Skeletal muscle satellite cell (primary cell): ENCODE measurements around the gene CLPTM1L.
"Not testable (repeated sequence)": the region's sequence is repeated elsewhere in the genome, so short reads cannot be mapped to it uniquely, and the experiment has no call there.

Experiments
- H3K27me3 ChIP-seq: 2 replicates; pipeline ENCODE4 v1.7.0; 2013; ENCODE audit warnings: low read length; ENCODE audit not compliant: control insufficient read depth, insufficient read depth
- H3K36me3 ChIP-seq: 2 replicates; pipeline ENCODE4 v1.7.0; 2013; ENCODE audit warnings: mild to moderate bottlenecking, control low read depth, low read length; ENCODE audit not compliant: insufficient read depth
- H3K4me1 ChIP-seq: 2 replicates; pipeline ENCODE4 v1.7.0; 2013; ENCODE audit warnings: low read length; ENCODE audit not compliant: control insufficient read depth, insufficient read depth
- H3K4me2 ChIP-seq: 2 replicates; pipeline ENCODE4 v1.7.0; 2013; ENCODE audit warnings: mild to moderate bottlenecking, low read length
- H3K4me3 ChIP-seq: 2 replicates; pipeline ENCODE4 v1.7.0; 2013; ENCODE audit warnings: low read length
- H3K9ac ChIP-seq: 2 replicates; pipeline ENCODE4 v1.7.0; 2013; ENCODE audit warnings: mild to moderate bottlenecking, low read depth, low read length, moderate library complexity
- H3K9me3 ChIP-seq: replicated peaks from 2 replicates; pipeline ENCODE4 v1.7.0; 2013; ENCODE audit warnings: mild to moderate bottlenecking, control low read depth, low read length

CLPTM1L gene

DNA sequence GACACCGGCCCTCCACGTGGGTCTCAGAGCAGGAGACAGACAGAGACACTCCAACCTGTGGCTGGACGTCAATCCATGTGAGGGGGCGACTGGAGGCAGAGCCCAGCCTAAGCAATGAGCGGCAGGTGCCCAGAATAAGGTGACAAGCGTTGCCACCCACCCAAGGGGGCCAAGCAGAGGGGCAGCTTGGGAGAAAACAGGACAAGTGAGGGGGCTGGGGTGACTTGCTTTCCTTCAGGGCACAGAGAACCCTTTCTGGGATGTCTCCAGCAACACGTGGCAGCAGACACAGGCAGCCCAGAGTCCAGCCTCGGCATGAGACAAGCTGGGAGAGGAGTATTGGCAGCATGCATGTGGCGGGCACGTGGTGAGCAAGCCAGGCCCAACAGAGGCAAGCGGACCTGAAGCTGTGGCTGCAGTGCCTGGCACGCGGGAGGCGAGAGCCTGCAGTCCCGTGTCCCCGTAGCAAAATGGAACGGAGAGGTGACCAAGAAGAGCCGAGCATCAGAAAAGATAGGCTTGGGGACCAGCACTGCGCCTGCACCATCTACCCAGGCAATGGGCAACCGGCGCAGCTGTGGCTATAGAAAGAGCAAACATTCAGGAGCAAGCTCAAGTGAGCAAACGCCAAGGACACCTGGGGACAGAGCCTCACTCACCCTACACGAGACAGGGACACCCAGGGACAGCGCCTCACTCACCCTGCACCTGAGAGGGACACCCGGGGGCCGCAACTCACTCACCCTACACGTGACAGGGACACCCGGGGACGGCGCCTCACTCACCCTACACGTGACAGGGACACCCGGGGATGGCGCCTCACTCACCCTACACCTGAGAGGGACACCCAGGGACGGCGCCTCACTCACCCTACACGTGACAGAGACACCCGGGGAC lies 56.2 kb downstream of the CLPTM1L start:
- no peaks in the 10 kb centered on the region for H3K4me1 ChIP-seq
- no peak overlapping the region for H3K9ac ChIP-seq
- no peaks in the 10 kb centered on the region for H3K27me3 ChIP-seq
- no peaks in the 10 kb centered on the region for H3K36me3 ChIP-seq
- H3K4me2 ChIP-seq = no peak overlapping the region
- H3K4me3 ChIP-seq = no peak overlapping the region
- H3K9me3 ChIP-seq = no peaks in the 10 kb centered on the region

DNA sequence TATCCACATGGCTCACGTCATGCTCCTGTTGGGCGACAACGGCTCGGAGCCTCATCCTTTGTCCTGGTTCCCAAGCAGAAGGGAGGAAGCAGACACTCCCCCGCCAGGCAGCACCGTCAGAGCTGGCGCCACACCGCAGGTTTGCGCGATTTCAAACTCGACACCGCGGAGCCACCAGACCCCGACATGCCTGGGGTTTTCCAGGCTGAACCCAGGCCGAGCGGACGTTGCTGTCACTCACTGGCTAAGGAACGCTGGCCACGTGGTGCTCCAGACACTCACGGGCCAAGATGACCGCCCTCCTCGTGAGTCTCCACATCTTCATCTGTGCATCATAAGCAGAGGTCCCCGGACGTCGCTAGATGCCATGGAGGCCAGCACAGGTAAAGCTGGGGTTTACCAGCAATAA lies 59.0 kb downstream of the CLPTM1L start:
- Histone ChIP-seq H3K27me3 (no peaks in the 10 kb centered on the region), H3K9me3 (no peaks in the 10 kb centered on the region), H3K4me3 (no peak overlapping the region), H3K9ac (no peak overlapping the region), H3K4me1 (no peaks in the 10 kb centered on the region), H3K36me3 (no peaks in the 10 kb centered on the region), H3K4me2 (no peak overlapping the region)

DNA sequence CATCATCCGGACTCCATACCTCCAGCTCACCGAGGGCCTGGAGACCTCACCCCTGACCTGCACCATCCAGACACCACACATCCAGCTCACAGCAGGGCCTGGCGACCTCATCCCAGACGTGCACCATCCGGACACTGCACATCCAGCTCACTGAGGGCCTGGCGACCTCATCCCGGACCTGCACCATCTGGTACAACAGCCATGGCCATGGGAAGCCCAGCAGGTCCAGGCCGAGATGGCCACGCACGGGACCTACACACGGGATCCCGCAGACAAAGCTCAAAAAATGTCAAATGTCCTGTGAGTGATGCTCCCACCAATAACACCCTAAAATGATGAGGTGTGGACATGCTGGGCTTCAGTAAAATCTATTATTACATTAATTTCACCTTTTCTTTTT lies 59.8 kb downstream of the CLPTM1L start:
- Histone ChIP-seq H3K9me3 (no peaks in the 10 kb centered on the region), H3K27me3 (no peaks in the 10 kb centered on the region), H3K4me3 (no peak overlapping the region), H3K9ac (no peak overlapping the region), H3K36me3 (no peaks in the 10 kb centered on the region), H3K4me1 (no peaks in the 10 kb centered on the region), H3K4me2 (no peak overlapping the region)

DNA sequence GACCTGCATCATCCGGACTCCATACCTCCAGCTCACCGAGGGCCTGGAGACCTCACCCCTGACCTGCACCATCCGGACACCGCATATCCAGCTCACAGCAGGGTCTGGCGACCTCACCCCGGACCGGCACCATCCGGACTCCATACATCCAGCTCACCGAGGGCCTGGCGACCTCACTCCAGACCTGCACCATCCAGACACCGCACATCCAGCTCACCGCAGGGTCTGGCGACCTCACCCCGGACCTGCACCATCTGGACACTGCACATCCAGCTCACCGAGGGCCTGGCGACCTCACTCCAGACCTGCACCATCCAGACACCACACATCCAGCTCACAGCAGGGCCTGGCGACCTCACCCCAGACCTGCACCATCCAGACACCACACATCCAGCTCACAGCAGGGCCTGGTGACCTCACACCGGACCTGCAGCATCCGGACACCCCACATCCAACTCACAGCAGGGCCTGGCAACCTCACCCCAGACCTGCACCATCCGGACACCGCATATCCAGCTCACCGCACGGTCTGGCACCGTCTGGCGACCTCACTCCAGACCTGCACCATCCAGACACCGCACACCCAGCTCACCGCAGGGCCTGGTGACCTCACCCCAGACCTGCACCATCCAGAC lies 60.4 kb downstream of the CLPTM1L start:
- H3K4me2 ChIP-seq, H3K9me3 ChIP-seq, H3K4me1 ChIP-seq, H3K27me3 ChIP-seq, H3K4me3 ChIP-seq, H3K36me3 ChIP-seq, H3K9ac ChIP-seq: not testable (repeated sequence)

DNA sequence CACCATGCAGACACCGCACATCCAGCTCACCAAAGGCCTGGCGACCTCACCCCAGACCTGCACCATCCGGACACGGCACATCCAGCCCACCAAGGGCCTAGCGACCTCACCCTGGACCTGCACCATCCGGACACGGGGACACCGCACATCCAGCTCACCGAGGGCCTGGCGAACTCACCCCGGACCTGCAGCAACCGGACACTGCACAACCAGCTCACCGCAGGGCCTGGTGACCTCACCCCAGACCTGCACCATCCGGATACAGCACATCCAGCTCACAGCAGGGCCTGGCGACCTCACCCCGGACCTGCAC lies 61.2 kb downstream of the CLPTM1L start:
- H3K9me3 ChIP-seq, H3K9ac ChIP-seq, H3K36me3 ChIP-seq, H3K4me1 ChIP-seq, H3K4me3 ChIP-seq, H3K27me3 ChIP-seq, H3K4me2 ChIP-seq: not testable (repeated sequence)

DNA sequence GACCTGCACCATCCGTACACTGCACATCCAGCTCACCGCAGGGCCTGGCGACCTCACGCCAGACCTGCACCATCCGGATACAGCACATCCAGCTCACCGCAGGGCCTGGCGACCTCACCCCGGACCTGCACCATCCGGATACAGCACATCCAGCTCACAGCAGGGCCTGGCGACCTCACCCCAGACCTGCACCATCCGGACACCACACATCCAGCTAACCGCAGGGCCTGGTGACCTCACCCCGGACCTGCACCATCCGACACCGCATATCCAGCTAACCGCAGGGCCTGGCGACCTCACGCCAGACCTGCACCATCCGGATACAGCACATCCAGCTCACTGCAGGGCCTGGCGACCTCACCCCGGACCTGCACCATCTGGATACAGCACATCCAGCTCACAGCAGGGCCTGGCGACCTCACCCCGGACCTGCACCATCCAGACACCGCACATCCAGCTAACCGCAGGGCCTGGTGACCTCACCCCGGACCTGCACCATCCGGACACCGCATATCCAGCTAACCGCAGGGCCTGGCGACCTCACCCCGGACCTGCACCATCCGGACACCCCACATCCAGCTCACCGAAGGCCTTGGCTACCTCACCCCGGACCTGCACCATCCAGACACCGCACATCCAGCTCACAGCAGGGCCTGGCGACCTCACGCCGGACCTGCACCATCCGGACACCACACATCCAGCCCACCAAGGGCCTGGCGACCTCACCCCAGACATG lies 61.7 kb downstream of the CLPTM1L start:
- not testable (repeated sequence) for H3K27me3 ChIP-seq, H3K4me3 ChIP-seq, H3K4me1 ChIP-seq, H3K9me3 ChIP-seq, H3K36me3 ChIP-seq, H3K4me2 ChIP-seq, H3K9ac ChIP-seq

DNA sequence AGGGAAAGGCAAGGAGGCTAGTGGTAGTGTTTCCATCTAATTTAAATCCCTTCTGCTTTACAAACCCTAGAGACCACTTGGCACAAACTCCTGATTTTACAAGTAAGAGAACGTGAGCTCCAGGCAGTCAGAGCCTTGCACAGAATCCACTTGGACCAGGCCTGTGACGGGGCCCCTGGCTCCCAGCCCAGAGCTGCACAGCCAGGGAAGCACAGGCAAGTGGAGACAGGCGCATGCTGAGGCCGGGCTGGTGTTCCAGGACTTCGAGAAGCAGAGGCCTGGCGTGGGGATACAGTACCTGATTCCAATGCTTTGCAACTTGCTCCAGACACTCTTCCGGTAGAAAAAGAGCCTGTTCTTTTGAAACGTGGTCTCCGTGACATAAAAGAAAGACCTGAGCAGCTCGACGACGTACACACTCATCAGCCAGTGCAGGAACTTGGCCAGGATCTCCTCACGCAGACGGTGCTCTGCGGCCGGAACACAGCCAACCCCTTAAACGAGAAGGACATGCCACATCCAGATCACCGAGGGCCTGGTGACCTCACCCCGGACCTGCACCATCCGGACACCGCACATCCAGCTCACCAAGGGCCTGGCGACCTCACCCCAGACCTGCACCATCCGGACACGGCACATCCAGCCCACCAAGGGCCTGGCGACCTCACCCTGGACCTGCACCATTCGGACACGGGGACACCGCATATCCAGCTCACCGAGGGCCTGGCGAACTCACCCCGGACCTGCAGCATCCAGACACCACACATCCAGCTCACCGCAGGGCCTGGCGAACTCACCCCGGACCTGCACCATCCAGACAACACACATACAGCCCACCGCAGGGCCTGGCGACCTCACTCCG lies 62.5 kb downstream of the CLPTM1L start:
- no peaks in the 10 kb centered on the region for H3K4me1 ChIP-seq
- no peak overlapping the region for H3K4me2 ChIP-seq
- H3K36me3 ChIP-seq = no peaks in the 10 kb centered on the region
- no peak overlapping the region for H3K4me3 ChIP-seq
- no peak overlapping the region for H3K9ac ChIP-seq
- no peaks in the 10 kb centered on the region for H3K9me3 ChIP-seq
- no peaks in the 10 kb centered on the region for H3K27me3 ChIP-seq

DNA sequence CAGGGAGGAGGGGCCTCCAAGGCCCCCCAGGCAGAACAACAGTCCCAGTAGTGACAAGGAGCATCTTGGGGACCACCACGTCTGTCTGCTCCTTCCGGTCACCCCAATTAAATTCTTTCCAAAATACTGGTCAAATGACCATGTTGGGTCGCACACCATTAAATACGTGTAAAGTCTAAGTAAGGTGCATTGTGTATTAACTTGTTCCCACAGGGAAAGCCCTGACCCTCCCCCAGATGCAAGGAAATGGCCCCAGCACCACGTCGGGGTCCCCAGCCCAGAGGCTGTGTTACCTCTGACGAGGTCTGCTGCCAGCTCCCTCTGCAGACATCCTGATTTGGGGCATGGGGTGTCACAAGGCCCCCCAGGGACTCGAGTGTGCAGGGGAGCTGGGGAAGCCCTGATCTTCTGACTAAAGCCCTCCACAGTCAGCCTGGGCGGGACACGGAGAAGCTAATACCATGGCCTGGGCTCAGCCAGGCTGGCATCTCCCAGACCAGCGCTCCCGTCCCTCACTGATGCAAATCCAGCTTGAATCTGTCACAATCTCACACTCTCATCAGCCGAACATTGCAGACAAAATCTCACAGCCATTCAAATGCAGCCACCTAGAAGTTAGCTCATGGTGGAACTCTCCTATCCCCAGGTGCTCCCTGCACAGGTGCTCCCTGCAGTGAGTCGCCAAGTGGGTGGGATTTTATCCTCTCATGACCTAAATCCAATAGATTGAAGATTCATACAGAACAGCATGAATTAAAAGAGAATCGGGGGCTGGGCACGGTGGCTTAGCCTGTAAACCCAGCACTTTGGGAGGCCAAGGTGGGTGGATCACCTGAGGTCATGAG lies 63.6 kb downstream of the CLPTM1L start:
- no peaks in the 10 kb centered on the region for H3K4me1 ChIP-seq
- no peak overlapping the region for H3K4me2 ChIP-seq
- H3K27me3 ChIP-seq = no peaks in the 10 kb centered on the region
- H3K4me3 ChIP-seq = no peak overlapping the region
- no peaks in the 10 kb centered on the region for H3K9me3 ChIP-seq
- H3K36me3 ChIP-seq = no peaks in the 10 kb centered on the region
- H3K9ac ChIP-seq = no peak overlapping the region

DNA sequence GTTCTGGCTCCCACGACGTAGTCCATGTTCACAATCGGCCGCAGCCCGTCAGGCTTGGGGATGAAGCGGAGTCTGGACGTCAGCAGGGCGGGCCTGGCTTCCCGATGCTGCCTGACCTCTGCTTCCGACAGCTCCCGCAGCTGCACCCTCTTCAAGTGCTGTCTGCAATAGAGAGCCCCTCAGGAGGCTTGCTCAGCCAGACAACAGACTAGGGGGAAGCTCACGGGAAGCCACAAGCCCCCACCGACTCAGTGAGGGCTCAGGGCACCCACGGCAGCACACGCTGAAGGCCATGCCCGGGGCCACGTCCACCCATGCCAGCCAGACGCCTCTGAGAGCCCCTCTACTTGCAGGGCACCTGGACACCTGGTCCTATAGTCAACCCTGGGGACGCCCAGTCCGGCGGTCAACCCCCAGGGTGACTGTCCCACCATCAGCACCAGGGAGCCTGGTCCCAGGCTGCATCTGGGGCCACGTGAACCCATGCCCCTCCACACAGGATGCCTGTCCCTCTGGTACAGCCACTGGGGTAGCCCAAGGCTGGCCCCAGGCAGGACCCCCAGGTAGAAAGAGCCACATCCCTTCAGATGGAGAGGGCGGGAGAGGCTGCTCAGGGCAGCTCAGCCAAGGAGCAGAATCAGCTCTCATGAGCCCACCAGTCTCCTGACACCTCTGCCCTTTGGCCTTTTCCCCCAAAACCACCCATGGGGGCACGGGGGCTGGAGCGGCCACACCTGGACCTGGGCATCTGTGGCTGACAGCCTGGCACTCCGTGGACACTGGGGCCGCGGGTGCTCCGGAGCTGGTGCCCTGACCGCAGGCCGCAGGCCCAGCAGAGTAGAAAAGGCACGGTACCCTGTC lies 64.5 kb downstream of the CLPTM1L start:
- H3K27me3 ChIP-seq = no peaks in the 10 kb centered on the region
- no peak overlapping the region for H3K4me3 ChIP-seq
- no peaks in the 10 kb centered on the region for H3K9me3 ChIP-seq

More for the DNA sequence above, 64.5 kb downstream of the CLPTM1L start:
- Histone ChIP-seq H3K4me1 (no peaks in the 10 kb centered on the region), H3K9ac (no peak overlapping the region), H3K36me3 (no peaks in the 10 kb centered on the region), H3K4me2 (no peak overlapping the region)
